ENCODE results near the gene AUTS2.

DNA sequence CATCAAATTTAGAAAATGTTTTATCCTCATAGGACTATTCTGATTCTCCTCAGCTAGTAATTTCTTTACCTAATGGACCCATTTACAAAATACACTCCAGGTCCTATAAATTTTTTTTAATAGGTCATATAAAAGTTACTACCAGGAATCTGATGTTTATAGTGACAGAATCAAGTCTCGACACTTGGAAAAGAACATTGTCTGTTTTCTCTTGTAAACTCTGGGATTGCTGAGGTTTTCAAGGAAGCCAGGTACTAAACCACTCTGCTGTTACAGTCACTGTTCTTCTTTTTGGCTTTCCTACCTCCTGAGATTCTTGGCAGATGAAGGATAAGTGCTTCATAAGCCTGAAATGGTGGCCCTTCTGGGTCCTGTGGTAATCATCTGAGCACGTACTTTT lies 493.1 kb downstream of the AUTS2 start:
- TF ChIP-seq, protein P1, sequence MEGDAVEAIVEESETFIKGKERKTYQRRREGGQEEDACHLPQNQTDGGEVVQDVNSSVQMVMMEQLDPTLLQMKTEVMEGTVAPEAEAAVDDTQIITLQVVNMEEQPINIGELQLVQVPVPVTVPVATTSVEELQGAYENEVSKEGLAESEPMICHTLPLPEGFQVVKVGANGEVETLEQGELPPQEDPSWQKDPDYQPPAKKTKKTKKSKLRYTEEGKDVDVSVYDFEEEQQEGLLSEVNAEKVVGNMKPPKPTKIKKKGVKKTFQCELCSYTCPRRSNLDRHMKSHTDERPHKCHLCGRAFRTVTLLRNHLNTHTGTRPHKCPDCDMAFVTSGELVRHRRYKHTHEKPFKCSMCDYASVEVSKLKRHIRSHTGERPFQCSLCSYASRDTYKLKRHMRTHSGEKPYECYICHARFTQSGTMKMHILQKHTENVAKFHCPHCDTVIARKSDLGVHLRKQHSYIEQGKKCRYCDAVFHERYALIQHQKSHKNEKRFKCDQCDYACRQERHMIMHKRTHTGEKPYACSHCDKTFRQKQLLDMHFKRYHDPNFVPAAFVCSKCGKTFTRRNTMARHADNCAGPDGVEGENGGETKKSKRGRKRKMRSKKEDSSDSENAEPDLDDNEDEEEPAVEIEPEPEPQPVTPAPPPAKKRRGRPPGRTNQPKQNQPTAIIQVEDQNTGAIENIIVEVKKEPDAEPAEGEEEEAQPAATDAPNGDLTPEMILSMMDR (tag by site-specific recombination; IDR thresholded peaks at IDR 0.05): no peak
- TF ChIP-seq ZNF670 (tag by site-specific recombination; IDR thresholded peaks at IDR 0.05; ENCODE audit: low read depth) (no peak), BCL11A (tag by site-specific recombination; IDR thresholded peaks at IDR 0.05; ENCODE audit: low read depth) (no peak), ZBTB8A (tag by site-specific recombination; IDR thresholded peaks at IDR 0.05) (no peak), ZSCAN16 (tag by site-specific recombination; IDR thresholded peaks at IDR 0.05) (no peak), GLI4 (tag by site-specific recombination; IDR thresholded peaks at IDR 0.05) (no peak), KLF7 (tag by site-specific recombination; IDR thresholded peaks at IDR 0.05; ENCODE audit: borderline replicate concordance) (no peak), ZNF501 (tag by site-specific recombination; IDR thresholded peaks at IDR 0.05) (no peak)
- TF ChIP-seq, protein P2, sequence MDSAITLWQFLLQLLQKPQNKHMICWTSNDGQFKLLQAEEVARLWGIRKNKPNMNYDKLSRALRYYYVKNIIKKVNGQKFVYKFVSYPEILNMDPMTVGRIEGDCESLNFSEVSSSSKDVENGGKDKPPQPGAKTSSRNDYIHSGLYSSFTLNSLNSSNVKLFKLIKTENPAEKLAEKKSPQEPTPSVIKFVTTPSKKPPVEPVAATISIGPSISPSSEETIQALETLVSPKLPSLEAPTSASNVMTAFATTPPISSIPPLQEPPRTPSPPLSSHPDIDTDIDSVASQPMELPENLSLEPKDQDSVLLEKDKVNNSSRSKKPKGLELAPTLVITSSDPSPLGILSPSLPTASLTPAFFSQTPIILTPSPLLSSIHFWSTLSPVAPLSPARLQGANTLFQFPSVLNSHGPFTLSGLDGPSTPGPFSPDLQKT (IDR thresholded peaks at IDR 0.05; ENCODE audit: borderline replicate concordance, low read depth, low read length): no peak
- TF ChIP-seq, protein P3, sequence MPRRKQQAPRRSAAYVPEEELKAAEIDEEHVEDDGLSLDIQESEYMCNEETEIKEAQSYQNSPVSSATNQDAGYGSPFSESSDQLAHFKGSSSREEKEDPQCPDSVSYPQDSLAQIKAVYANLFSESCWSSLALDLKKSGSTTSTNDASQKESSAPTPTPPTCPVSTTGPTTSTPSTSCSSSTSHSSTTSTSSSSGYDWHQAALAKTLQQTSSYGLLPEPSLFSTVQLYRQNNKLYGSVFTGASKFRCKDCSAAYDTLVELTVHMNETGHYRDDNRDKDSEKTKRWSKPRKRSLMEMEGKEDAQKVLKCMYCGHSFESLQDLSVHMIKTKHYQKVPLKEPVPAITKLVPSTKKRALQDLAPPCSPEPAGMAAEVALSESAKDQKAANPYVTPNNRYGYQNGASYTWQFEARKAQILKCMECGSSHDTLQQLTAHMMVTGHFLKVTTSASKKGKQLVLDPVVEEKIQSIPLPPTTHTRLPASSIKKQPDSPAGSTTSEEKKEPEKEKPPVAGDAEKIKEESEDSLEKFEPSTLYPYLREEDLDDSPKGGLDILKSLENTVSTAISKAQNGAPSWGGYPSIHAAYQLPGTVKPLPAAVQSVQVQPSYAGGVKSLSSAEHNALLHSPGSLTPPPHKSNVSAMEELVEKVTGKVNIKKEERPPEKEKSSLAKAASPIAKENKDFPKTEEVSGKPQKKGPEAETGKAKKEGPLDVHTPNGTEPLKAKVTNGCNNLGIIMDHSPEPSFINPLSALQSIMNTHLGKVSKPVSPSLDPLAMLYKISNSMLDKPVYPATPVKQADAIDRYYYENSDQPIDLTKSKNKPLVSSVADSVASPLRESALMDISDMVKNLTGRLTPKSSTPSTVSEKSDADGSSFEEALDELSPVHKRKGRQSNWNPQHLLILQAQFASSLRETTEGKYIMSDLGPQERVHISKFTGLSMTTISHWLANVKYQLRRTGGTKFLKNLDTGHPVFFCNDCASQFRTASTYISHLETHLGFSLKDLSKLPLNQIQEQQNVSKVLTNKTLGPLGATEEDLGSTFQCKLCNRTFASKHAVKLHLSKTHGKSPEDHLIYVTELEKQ (tag by site-specific recombination; IDR thresholded peaks at IDR 0.05; ENCODE audit: borderline replicate concordance): no peak
- TF ChIP-seq, protein P4, sequence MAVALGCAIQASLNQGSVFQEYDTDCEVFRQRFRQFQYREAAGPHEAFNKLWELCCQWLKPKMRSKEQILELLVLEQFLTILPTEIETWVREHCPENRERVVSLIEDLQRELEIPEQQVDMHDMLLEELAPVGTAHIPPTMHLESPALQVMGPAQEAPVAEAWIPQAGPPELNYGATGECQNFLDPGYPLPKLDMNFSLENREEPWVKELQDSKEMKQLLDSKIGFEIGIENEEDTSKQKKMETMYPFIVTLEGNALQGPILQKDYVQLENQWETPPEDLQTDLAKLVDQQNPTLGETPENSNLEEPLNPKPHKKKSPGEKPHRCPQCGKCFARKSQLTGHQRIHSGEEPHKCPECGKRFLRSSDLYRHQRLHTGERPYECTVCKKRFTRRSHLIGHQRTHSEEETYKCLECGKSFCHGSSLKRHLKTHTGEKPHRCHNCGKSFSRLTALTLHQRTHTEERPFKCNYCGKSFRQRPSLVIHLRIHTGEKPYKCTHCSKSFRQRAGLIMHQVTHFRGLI (tag by site-specific recombination; IDR thresholded peaks at IDR 0.05): no peak
- TF ChIP-seq, protein P5, sequence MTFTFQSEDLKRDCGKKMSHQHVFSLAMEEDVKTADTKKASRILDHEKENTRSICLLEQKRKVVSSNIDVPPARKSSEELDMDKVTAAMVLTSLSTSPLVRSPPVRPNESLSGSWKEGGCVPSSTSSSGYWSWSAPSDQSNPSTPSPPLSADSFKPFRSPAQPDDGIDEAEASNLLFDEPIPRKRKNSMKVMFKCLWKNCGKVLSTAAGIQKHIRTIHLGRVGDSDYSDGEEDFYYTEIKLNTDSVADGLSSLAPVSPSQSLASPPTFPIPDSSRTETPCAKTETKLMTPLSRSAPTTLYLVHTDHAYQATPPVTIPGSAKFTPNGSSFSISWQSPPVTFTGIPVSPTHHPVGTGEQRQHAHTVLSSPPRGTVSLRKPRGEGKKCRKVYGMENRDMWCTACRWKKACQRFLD (tag by site-specific recombination; IDR thresholded peaks at IDR 0.05): no peak
- TF ChIP-seq, protein P6, sequence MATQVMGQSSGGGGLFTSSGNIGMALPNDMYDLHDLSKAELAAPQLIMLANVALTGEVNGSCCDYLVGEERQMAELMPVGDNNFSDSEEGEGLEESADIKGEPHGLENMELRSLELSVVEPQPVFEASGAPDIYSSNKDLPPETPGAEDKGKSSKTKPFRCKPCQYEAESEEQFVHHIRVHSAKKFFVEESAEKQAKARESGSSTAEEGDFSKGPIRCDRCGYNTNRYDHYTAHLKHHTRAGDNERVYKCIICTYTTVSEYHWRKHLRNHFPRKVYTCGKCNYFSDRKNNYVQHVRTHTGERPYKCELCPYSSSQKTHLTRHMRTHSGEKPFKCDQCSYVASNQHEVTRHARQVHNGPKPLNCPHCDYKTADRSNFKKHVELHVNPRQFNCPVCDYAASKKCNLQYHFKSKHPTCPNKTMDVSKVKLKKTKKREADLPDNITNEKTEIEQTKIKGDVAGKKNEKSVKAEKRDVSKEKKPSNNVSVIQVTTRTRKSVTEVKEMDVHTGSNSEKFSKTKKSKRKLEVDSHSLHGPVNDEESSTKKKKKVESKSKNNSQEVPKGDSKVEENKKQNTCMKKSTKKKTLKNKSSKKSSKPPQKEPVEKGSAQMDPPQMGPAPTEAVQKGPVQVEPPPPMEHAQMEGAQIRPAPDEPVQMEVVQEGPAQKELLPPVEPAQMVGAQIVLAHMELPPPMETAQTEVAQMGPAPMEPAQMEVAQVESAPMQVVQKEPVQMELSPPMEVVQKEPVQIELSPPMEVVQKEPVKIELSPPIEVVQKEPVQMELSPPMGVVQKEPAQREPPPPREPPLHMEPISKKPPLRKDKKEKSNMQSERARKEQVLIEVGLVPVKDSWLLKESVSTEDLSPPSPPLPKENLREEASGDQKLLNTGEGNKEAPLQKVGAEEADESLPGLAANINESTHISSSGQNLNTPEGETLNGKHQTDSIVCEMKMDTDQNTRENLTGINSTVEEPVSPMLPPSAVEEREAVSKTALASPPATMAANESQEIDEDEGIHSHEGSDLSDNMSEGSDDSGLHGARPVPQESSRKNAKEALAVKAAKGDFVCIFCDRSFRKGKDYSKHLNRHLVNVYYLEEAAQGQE (tag by site-specific recombination; IDR thresholded peaks at IDR 0.05): no peak
